GM10266 (cell line): ENCODE measurements around the gene ATE1.
"Not testable (repeated sequence)": the region's sequence is repeated elsewhere in the genome, so short reads cannot be mapped to it uniquely, and the experiment has no call there.

Source experiments
- DNase-seq: peaks from one replicate; pipeline ENCODE4 v3.0.0; 2012; ENCODE audit errors: extremely low spot score
- CTCF ChIP-seq: IDR thresholded peaks from 2 replicates; pipeline ENCODE4 v1.5.1; 2012; ENCODE audit warnings: mild to moderate bottlenecking, low read depth; ENCODE audit not compliant: control insufficient read depth, insufficient read depth; ENCODE audit errors: missing control alignments

The ATE1 gene

GRCh38 chr10:121713486-121713885, 214.3 kb downstream of the ATE1 start:
- no peak for TF ChIP-seq CTCF

DNA sequence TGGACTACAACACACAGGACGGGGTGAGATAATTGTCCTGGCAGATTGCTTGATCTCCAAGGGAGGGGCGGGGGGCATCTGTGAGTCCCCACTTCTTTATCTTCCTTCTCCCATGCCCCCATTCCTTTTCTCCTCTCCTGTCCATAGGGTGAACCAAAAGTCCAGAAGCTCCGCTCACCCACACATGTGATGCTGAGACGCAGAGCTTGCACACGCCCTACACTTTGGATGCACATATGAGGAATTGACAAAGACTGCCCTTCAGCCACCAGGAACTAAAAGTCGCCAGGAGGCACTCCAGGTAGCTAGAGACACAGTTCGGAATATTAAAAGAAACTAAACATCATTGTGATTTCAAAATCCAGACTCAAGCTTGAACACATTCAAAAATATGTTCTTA, 216.9 kb downstream of the ATE1 start:
- no peak for TF ChIP-seq CTCF
- DNase-seq: no peak

More at GRCh38 chr10:121713486-121713885, 214.3 kb downstream of the ATE1 start:
- DNase-seq: no peak

- no peak for DNase-seq
- no peak for TF ChIP-seq CTCF
Measured at GRCh38 chr10:121710207-121710606, 217.6 kb downstream of the ATE1 start.

DNA sequence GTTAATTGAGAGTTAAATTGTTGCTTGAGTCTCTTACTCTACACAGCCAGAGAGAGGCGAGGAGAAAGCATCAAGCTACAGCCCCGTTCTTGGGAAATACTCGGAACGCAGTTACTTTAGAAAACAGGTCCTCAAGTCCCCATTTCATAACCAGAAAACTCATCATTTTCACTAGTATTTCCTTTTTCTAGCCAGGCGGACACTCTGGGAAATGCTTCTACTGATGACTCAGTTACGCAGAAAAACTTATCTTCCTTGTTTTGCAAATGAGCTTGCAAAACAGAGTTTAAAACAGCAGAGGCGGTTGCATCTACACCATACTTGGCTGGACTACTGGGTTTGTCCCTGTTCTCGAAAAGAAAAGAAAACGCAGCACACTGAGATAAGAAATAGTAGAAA, 218.2 kb downstream of the ATE1 start:
- no peak for DNase-seq
- TF ChIP-seq CTCF: no peak

DNA sequence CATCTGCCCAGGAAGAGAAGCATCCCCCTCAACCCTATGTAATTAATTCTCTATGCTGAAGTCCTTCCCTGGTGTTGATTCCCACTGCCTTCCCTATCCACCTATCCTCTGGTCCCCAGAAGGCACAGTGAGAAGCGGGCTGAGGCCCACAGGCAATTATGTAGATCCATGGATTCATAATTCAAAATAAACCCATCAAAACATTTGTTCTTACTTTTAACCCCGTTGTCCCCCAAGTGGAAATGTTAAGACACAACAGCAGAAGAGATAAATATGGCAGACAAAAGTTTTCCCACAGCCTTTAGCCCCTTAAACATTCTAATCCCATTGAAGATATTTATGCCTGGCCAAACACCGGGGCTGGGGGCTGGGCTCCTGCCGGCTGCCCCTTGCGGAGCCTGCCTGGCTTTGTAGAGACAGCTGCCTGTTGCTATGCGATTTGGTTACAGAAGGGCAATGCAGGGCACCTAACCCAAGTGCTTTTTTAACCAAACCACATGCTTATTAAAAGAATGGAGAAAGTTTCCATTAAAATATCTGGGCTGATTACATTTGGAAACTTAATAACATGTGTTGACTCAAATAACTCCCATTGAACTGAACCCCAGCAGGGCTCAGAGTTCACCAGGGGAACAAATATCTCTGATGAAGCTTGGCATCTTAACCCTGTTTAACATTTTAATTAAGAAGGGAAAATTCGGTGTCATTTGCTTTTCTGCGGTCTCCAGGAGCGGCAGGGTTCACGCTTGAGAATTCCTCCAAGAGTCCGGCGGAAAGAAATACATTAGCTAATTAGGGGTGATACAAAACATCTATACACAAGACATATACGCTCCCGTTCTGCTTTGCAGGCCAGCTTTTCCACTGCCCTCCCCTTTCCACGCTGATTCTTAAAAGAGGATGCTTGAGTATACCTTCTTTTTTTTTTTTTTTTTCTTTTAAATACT, 218.8 kb downstream of the ATE1 start:
- no peak for DNase-seq
- no peak for TF ChIP-seq CTCF

- no peak for TF ChIP-seq CTCF
- no peak for DNase-seq
Measured at GRCh38 chr10:121702351-121703320, 225.2 kb downstream of the ATE1 start.

GRCh38 chr10:121700416-121700815, 227.4 kb downstream of the ATE1 start:
- TF ChIP-seq CTCF: no peak
- no peak for DNase-seq

DNA sequence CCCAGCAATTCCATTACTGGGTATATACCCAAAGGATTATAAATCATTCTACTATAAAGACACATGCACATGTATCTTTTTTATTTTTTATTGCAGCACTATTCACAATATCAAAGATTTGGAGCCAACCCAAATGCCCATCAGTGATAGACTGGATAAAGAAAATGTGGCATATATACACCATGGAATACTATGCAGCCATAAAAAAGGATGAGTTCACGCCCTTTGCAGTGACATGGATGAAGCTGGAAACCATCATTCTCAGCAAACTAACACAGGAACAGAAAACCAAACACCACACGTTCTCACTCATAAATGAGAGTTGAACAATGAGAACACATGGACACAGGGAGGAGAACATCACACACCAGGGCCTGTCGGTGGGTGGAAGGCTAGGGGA, 228.1 kb downstream of the ATE1 start:
- DNase-seq: not testable (repeated sequence)
